KMS-11 (cell line): ENCODE results near the gene CHST5.

ENCODE experiments used
- H2AFZ ChIP-seq: fragments of 200-600 bp; sonication (generic); 2 replicates; pipeline ENCODE4 v1.6.1; 2016; ENCODE audit warnings: antibody characterized with exemption, mixed run types, low read depth
- H3K27ac ChIP-seq: fragments of 200-600 bp; sonication (generic); 2 replicates; pipeline ENCODE4 v1.6.1; 2016; ENCODE audit warnings: mild to moderate bottlenecking, mixed run types
- H3K27me3 ChIP-seq: fragments of 200-600 bp; sonication (generic); 2 replicates; pipeline ENCODE4 v1.6.1; 2017; ENCODE audit warnings: mild to moderate bottlenecking, low read depth, mixed run types, moderate library complexity; ENCODE audit not compliant: insufficient read depth
- H3K36me3 ChIP-seq: fragments of 200-600 bp; sonication (generic); 2 replicates; pipeline ENCODE4 v1.6.1; 2017; ENCODE audit warnings: mild to moderate bottlenecking, mixed run types; ENCODE audit not compliant: insufficient read depth
- H3K4me1 ChIP-seq: fragments of 200-600 bp; sonication (generic); 2 replicates; pipeline ENCODE4 v1.6.1; 2016; ENCODE audit warnings: mild to moderate bottlenecking, low read depth, mixed run types; ENCODE audit not compliant: poor library complexity, severe bottlenecking
- H3K4me2 ChIP-seq: fragments of 200-600 bp; sonication (generic); 2 replicates; pipeline ENCODE4 v1.7.0; 2016; ENCODE audit warnings: mild to moderate bottlenecking, mixed run types
- H3K4me3 ChIP-seq: fragments of 200-600 bp; sonication (generic); IDR thresholded peaks from 2 replicates; pipeline ENCODE4 v1.6.1; 2017; ENCODE audit warnings: low read depth, low read length, mixed read lengths; ENCODE audit not compliant: insufficient read depth
- H3K79me2 ChIP-seq: fragments of 200-600 bp; sonication (generic); 2 replicates; pipeline ENCODE4 v1.6.1; 2016; ENCODE audit warnings: low read depth, mixed run types; ENCODE audit not compliant: insufficient read depth
- H3K9ac ChIP-seq: fragments of 200-600 bp; sonication (generic); 2 replicates; pipeline ENCODE4 v1.6.1; 2016; ENCODE audit warnings: mild to moderate bottlenecking, mixed run types
- H4K20me1 ChIP-seq: fragments of 200-600 bp; sonication (generic); 2 replicates; pipeline ENCODE4 v1.6.1; 2016; ENCODE audit warnings: mild to moderate bottlenecking, mixed run types; ENCODE audit not compliant: insufficient read depth
- TF ChIP-seq, protein P1 (sequence below): fragments of 200-600 bp; sonication (generic); conservative IDR thresholded peaks from 2 replicates; pipeline ENCODE4 v1.6.1; 2017; ENCODE audit warnings: low read depth, mild to moderate bottlenecking, antibody characterized with exemption, low read length, moderate library complexity, mixed read lengths

The CHST5 gene

DNA sequence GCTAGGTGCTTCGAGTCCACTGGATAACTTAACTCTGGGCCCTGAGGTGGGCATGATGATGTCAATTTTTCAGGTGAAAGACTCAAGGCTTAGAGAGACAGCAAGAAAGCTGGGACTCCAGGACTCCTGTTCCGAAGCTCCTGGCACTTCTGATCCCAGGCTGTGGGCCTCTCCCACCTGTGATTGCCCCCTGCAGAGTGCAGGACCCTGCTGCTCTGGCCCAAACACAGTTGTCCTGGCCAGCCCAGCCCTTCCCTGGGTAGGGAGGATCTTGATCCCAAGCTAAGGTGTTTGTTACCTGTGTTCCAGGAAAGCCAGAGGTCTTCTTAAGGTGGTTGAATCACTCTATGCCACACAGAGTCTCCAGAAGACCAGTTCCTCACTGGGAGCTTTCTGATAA, 3.1 kb downstream of the CHST5 start:
- no peaks in the 10 kb centered on the region for H3K79me2 ChIP-seq
- no peaks in the 10 kb centered on the region for H3K27me3 ChIP-seq
- no peak overlapping the region for H3K9ac ChIP-seq
- H4K20me1 ChIP-seq = no peaks in the 10 kb centered on the region
- H3K4me1 ChIP-seq = no peaks in the 10 kb centered on the region
- TF ChIP-seq, protein P1, sequence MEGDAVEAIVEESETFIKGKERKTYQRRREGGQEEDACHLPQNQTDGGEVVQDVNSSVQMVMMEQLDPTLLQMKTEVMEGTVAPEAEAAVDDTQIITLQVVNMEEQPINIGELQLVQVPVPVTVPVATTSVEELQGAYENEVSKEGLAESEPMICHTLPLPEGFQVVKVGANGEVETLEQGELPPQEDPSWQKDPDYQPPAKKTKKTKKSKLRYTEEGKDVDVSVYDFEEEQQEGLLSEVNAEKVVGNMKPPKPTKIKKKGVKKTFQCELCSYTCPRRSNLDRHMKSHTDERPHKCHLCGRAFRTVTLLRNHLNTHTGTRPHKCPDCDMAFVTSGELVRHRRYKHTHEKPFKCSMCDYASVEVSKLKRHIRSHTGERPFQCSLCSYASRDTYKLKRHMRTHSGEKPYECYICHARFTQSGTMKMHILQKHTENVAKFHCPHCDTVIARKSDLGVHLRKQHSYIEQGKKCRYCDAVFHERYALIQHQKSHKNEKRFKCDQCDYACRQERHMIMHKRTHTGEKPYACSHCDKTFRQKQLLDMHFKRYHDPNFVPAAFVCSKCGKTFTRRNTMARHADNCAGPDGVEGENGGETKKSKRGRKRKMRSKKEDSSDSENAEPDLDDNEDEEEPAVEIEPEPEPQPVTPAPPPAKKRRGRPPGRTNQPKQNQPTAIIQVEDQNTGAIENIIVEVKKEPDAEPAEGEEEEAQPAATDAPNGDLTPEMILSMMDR = no peak
- no peak overlapping the region for H3K27ac ChIP-seq
- H3K36me3 ChIP-seq = no peaks in the 10 kb centered on the region
- H3K4me2 ChIP-seq = no peak overlapping the region
- no peak overlapping the region for H2AFZ ChIP-seq
- no peak overlapping the region for H3K4me3 ChIP-seq

DNA sequence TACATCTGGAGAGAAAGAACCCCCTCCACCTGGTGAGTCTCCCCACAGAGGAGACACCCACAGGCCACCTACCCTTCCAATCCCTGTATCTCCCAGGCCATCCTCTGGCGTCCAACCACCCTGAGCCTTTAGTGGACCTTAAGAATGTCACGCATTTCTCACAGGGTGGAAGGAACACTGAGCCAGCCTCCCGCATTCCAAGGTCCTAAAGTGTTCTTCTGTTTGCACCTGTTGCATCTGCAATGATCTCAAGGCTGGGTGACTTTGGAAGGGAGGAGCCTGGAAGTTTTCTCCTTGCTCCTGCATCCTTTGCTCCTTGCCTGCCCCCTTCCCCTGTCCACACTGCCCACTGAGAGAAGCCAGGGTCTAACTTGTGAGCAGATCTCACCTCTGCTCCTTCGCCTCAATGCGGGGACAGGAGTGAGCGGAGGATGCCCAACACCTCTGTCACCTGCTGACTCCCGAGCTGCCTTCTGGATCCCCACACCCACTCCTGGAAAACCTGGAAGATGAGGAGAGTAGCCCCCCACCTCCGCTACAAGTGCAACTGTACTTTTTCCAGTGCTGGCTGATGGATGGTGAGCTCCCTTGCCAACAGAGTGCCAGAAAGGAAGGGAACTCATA, 3.7 kb downstream of the CHST5 start:
- no peaks in the 10 kb centered on the region for H3K79me2 ChIP-seq
- no peaks in the 10 kb centered on the region for H3K36me3 ChIP-seq
- H3K4me1 ChIP-seq = no peaks in the 10 kb centered on the region
- no peak overlapping the region for H3K4me2 ChIP-seq
- H3K4me3 ChIP-seq = no peak overlapping the region
- TF ChIP-seq, protein P1 = no peak
- no peak overlapping the region for H3K27ac ChIP-seq
- H4K20me1 ChIP-seq = no peaks in the 10 kb centered on the region
- H2AFZ ChIP-seq = no peak overlapping the region
- no peaks in the 10 kb centered on the region for H3K27me3 ChIP-seq
- no peak overlapping the region for H3K9ac ChIP-seq

DNA sequence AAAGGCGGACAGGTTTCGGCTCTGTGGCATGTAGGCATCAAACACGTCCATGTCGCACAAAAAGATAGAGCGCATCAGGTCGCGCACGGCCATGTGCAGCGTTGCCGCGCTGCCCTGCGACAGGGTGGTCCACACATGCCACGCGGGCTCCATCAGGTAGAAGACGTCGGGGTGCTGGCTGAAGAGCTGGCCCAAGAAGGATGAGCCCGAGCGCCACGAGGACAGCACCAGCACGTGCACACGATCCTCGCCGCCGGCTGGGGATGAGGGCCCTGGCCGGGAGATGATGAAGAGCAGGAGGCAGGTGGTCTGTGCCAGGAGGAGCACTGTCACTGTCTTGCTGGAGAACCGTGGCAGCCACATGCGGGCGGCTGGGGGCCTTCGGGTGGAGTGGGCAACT, 5.9 kb downstream of the CHST5 start:
- Histone ChIP-seq H2AFZ (no peak overlapping the region), H3K27me3 (no peaks in the 10 kb centered on the region)
- TF ChIP-seq, protein P1 = no peak

DNA sequence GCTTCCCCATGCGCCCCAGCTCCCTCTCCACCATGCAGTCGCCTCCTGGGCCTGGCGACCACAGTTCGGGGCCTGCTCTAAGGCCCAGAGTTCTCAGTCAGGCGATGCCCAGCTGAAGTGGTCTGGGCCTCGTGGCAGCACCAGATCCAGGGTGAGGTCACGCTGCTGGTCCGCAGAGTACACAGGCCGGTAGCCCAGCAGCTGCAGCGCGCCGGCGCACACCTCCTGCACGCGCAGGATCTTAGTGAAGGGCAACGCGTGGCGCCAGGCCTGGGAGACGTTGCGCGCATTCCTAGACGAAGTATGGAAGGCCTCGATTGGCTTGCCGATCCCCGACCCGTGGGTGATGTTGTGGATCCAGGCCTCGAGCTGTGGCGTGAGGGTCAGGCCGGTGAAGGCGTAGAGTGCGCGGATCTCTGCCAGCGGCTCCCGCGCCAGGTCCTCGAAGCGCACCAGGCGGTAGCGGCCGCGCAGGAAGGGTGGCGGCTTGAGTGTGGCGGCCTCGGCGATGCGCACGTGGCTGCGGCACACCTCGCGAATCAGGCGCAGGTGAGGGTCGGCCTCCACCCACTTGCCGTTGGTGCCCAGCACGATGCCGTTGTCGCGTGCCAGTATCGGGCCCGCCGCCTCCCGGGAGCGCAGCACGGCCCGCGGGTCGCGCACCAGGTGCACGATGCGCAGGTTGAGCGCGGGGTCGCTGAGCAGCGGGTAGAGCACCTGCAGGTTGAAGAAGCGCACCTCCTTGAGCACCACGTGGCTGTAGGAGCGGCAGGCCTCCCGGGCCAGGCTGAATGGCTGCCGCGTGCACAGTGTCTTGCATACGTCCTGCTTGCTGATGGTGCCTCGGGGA, 6.6 kb downstream of the CHST5 start:
- H3K27me3 ChIP-seq = no peaks in the 10 kb centered on the region
- no peaks in the 10 kb centered on the region for H4K20me1 ChIP-seq
- TF ChIP-seq, protein P1 = no peak
- H3K4me1 ChIP-seq = no peaks in the 10 kb centered on the region
- no peak overlapping the region for H3K9ac ChIP-seq
- no peaks in the 10 kb centered on the region for H3K79me2 ChIP-seq
- no peak overlapping the region for H3K27ac ChIP-seq
- no peak overlapping the region for H3K4me2 ChIP-seq
- H3K4me3 ChIP-seq = no peak overlapping the region
- H3K36me3 ChIP-seq = no peaks in the 10 kb centered on the region
- no peak overlapping the region for H2AFZ ChIP-seq

More for the DNA sequence above, 5.9 kb downstream of the CHST5 start:
- no peak overlapping the region for H3K4me3 ChIP-seq
- H3K79me2 ChIP-seq = no peaks in the 10 kb centered on the region
- H3K9ac ChIP-seq = no peak overlapping the region
- H4K20me1 ChIP-seq = no peaks in the 10 kb centered on the region
- H3K36me3 ChIP-seq = no peaks in the 10 kb centered on the region
- no peak overlapping the region for H3K27ac ChIP-seq
- H3K4me1 ChIP-seq = no peaks in the 10 kb centered on the region
- no peak overlapping the region for H3K4me2 ChIP-seq
